GM12874 (cell line): ENCODE measurements around the gene UBE2D3.

Experiments
- CTCF ChIP-seq: IDR thresholded peaks from 2 replicates; pipeline ENCODE4 v1.5.1; 2011; ENCODE audit warnings: low read depth, mild to moderate bottlenecking, control low read depth, low read length, moderate library complexity; ENCODE audit not compliant: insufficient read depth

Gene UBE2D3

GRCh38 chr4:102827674-102828496 is 534 bp upstream of the UBE2D3 start:
- no peak for TF ChIP-seq CTCF

- no peak for TF ChIP-seq CTCF
Observed at GRCh38 chr4:102826105-102826889, 1.1 kb downstream of the UBE2D3 start.

- no peak for TF ChIP-seq CTCF
Observed at GRCh38 chr4:102825261-102826091, 1.9 kb downstream of the UBE2D3 start.

GRCh38 chr4:102824398-102824797 is 3.0 kb downstream of the UBE2D3 start:
- no peak for TF ChIP-seq CTCF

GRCh38 chr4:102823897-102824296 is 3.5 kb downstream of the UBE2D3 start:
- TF ChIP-seq CTCF = no peak

GRCh38 chr4:102823464-102823863 is 3.9 kb downstream of the UBE2D3 start:
- no peak for TF ChIP-seq CTCF
